COLO829 (cell line): ENCODE measurements around the gene TMEM115.

Experiments used
- DNase-seq: peaks from one replicate; pipeline ENCODE4 v3.0.0; 2012; ENCODE audit warnings: low spot score

Gene TMEM115

GRCh38 chr3:50334339-50335075 lies 24.8 kb downstream of the TMEM115 start:
- no peak for DNase-seq

GRCh38 chr3:50333744-50334328 lies 25.5 kb downstream of the TMEM115 start:
- DNase-seq = no peak

DNA sequence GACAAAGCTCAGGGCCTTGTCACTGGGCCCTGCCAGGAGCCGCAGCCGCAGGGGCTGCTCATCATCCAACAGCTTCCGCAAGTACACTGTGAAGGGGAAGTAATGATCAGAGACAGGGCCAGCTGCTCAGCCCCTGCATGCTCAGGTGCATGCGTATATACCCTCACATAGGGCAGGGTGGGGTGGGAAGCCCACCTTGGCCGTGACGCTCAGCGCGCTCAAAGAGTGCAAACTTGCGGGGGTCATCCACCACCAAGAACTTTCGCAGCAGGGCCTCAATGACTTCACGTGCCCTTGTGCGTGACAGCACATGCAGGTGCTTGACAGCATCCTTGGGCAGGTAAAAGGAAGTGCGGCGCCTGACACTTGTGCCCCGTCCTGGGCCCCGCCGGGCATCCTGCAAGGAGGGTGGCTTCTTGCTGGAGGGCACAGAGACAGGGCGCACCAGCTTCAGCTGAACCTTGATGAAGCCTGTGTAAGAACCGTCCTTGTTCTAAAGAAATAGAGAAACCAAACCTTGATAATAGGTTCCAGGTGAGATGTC lies 27.9 kb downstream of the TMEM115 start:
- DNase-seq = no peak

DNA sequence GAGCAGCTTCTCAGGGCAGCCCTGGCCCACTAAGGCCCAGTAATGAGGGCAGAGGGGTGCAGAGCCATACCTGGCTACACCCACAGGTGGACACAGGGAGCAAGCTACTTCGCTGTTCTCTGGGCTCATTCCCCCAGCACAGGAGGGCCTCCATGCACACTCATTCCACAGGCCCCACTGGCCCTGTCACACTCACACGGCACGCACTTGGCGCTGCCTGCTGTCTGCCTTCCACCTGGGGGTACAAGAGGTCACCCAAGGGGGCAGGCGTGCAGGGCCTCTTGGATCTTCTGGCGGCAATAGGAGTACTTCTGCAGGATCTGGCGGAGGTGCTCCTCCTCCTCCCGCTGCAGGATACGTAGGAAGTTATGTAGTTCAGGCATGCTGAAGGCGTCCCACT lies 29.0 kb downstream of the TMEM115 start:
- no peak for DNase-seq

DNA sequence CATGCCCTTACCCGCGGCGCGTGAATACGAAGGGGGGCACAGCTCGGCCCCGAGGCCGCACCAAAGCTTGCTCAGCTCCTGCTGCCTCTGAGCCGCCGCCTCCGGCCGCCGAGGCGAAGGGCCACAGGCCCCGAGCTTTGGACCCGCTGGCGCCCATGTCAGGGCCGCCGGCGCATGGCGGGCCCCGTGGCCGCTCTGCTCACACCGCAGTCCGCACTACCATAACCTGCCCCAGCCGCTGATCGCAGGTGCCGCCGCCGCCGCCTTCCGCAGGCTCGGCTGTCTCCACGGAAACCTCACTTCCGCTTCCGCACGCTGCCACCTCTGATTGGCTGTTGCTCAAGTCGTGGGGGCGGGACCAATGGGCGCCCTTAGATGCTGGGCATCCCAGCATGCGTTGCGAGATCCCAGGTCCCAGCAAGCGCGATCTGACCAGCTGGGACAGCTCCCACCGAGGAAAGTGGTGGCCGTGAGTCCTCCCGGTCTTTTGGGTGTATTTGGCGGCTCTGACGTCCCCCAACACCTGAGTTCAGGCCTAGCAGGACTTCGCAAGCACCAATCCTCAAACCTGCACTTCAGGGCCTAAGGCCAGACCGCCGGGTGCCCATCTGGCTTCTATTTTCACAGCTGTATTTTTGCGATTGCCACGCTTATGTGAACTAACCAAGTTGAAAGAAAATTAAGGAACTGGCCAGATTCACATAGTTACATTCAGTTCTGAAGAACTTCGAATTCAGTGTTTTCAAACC lies 31.2 kb downstream of the TMEM115 start, which contains the start of gene TUSC2:
TSS of gene TUSC2 (minus strand) at position 281 of the 749 bp plus-strand sequence. CDS start at position 157, 124 bp downstream.
- peak; percentile 99 for DNase-seq

DNA sequence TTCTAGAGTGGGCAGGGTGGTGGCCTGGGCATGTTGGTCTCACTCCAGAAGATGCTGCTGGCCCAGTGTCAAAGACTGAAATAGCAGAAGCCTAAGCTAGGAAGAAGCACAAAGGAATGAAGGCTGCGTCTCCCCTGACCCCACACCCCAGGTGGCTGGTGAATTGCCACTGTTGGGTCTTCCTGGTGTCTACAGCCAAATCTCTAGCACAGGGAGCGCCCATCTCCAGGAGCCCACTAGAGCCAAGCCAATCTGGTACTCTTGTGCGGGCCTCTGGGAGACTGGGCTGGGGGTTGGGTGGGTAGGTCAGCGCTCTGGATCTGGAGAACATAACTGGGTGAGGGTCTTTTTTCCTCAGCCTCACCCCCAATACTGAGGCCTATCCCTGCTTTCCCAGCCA lies 32.2 kb downstream of the TMEM115 start:
- DNase-seq = no peak

DNA sequence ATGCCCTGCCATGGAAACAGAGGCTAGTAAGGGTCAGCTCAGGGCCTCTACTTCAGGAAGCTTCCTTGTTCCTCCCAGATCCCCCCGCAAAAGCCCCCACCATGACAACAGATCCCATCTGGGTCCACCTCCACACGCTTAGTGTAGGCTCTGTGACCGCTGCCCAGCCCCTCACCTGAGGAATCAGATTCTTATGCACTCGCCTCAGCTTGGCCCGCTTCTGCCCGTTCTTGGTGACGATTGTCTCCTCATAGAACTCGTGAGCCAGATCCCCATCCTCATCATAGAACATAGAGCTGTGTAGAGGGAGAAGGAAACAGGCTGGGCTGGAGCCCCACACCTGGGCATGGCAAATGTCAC lies 33.2 kb downstream of the TMEM115 start:
- DNase-seq = no peak

DNA sequence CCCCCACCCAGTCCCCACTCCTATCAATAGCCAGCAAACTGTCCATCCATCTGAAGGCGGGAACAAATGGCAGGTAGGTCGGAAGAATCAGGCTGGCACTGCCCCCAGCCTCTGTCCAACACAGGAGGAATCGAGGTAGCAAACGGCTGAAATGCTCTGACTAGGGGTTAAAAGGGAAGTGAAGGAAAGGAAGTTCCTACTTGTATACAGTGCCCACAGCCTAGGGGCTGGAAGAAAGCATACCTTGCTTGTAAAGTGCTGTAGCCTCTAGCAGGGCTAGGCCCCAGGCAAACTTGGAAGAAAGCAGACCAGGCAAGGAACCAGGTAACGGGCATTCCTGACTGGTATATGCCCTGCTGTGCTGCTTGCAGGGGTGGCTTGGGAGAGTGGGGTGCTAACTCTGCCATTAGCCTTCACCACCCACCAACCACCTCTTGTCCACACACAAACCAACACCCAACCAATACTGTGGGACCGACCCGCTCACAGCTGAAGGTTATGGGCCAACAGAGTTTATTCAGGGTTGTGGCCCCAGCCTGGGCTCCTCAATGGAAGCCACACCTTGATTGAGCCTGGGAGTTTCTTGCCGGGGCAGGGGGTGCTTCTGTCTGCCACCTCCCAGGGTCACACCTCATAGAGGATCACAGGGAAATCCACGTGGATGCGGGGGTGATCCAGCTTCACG lies 33.7 kb downstream of the TMEM115 start:
- no peak for DNase-seq

GRCh38 chr3:50325113-50325480 lies 34.2 kb downstream of the TMEM115 start:
- no peak for DNase-seq

DNA sequence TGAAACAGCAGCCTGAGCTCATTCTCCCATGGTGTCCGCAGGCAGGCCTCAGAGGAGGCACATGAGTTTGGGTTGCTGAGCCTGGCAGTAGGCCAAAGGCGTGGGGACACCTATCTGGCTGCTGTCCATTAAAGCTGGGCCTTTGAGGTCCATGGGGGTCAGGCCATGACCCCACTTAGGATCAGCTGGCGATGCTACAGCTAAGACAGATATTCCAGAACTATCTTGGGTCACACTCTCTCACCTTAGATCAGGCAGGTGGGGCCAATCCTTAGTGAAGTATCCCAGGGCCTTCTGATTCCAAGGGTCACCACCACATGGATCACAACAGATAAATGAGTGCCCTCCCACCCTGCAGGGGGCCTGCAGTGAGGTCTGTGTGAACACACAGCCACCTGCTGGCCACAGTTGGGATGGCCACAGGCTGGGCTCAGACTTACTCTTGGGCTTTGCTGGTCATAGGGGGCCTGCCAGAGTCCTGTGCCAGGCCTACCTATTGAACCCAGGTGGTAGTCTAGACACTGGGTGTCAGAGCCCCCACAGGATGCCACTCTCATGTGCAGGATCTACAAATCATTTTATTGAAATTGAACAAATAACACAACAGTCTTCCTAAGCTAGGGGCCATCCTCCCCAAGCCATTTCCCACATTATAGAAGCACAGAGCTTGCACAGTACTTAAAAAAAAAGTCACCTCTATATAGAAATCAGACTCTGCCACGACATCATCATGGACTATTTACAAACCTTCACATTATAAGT lies 34.8 kb downstream of the TMEM115 start:
- peak; percentile 89 for DNase-seq

DNA sequence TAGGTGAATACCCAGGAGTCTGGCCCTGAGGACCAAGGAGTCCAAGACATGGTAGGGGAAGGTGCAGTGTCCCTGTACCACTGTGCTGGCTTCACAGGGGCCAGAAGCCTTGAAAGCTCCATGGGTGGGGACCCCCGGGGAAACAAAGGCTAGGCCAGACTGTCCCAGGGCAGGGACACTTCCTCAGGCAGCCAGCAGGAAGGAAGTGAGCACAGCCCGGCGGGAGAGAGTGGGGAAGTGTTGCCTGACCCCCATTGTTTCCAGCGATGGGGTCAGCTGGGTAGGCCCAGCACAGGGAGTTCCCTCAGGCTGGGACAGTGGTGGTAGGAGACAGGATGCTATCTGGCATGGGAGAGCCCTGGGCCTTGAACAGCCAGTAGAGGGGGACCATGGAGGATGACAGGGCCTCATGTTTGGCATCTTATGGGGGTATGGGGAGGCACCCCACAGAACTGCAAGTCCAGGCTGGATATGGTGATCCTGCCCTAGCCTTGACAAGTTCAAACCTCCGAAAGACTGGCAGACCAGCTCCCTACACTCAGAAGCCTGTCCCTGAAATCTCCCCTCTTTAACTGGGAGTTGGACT lies 35.6 kb downstream of the TMEM115 start:
- DNase-seq = no peak

GRCh38 chr3:50323092-50323600 lies 36.2 kb downstream of the TMEM115 start:
- no peak for DNase-seq

- no peak for DNase-seq
Observed at GRCh38 chr3:50322386-50323091, 36.8 kb downstream of the TMEM115 start, which contains the start of gene HYAL2. HYAL2 (minus strand) TSS chr3:50322745; CDS start chr3:50320489, 2,256 bp downstream.

DNA sequence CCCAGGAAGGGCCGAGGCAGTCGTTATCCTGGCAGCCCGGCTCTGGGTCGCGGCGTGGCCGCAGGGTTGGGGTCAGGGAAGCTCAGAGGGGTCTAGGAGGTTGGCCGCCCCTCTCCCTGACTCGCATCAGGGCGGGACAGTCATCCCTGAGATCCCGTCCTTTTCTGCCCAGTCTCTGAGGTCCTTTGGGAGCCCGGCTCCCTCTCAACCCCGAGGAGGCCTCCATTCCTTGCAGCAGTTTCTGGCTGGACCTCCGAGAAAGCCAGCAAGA lies 37.3 kb downstream of the TMEM115 start:
- DNase-seq = no peak

- DNase-seq = peak; percentile 91
Observed at GRCh38 chr3:50321336-50322114, 37.8 kb downstream of the TMEM115 start.

- peak; percentile 54 for DNase-seq
Observed at GRCh38 chr3:50320853-50321335, 38.4 kb downstream of the TMEM115 start.

DNA sequence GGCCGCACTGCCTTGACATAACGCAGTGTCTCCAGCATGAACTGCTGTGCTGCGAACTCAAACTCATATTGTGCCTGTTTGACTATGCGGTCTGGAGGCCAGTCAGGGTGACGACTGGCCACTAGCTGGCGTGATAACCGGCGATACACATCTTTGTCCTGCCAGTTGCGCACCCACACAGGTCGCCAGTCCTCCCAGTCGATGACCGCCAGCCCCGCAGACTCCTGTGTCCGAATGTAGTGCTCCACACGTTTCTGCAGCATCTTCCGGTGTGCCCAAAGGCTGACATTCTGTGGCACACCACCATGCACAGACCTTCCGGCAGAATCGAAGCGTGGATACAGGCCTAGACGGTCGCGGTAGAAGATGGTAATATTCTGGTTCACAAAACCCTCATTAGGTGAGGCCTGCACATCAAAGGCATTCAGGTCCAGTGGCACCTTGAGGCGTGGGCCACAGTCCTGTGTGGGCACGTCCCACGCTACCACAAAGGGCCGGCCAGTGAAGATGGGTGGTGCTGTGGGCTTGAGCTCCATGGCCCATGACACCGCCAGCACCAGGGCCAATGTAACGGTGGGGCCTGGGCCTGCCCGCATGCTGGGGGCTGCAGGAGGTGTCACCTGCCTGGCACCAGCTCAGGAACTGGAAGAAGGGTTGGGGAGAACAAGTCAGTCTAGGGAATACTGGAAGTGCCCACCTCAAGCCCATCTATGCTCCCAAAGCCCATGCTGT lies 39.3 kb downstream of the TMEM115 start:
- DNase-seq = no peak

DNA sequence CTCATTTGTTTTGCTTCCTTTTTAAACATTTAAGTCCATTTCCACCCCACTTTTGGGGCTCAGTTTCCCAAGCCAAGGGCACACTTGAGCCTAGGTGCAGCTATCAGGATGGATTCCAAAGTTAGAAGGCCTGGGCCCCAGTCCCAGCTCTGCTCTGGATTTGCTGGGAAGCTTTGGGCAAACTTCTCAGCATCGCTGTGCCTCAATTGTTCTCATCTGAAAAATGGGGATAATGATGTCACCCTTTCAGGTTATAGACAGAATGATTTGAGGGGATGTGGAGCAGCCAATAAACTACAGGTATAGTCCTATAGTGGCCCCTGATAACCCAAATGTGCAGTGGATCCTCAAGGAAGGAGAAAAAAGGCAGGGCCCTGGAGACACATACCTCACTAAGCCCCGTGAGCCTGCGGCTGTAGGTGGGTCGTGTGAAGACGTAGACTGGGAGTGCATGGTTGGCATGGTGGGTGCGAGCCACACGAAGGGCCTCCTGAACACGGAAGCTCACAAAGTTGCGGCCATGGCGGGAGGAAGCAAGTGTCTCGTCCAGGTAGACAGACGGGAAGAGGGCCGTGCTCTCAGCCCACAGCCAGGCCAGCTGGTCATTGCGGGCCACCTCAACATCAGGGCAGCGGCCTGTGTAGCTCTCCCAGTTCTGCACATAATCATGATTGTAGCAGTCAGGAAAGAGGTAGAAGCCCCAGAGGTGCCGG lies 40.0 kb downstream of the TMEM115 start:
- no peak for DNase-seq
